SIG-M5 treated with dmso at 0.1 percent for 504 hours (cell line): ENCODE data around the gene FGFRL1.
"Not testable (repeated sequence)": the region's sequence is repeated elsewhere in the genome, so short reads cannot be mapped to it uniquely, and the experiment has no call there.

Experiments used
- DNase-seq: peaks from one replicate; lab custom pipeline; 2025; ENCODE audit not compliant: unreplicated experiment; lab: John Stamatoyannopoulos, UW

The FGFRL1 gene

GRCh38 chr4:1048773-1049590 lies 37.6 kb downstream of the FGFRL1 start:
- DNase-seq: no peak

- DNase-seq: no peak
Measured at GRCh38 chr4:1049591-1049905, 38.1 kb downstream of the FGFRL1 start.

DNA sequence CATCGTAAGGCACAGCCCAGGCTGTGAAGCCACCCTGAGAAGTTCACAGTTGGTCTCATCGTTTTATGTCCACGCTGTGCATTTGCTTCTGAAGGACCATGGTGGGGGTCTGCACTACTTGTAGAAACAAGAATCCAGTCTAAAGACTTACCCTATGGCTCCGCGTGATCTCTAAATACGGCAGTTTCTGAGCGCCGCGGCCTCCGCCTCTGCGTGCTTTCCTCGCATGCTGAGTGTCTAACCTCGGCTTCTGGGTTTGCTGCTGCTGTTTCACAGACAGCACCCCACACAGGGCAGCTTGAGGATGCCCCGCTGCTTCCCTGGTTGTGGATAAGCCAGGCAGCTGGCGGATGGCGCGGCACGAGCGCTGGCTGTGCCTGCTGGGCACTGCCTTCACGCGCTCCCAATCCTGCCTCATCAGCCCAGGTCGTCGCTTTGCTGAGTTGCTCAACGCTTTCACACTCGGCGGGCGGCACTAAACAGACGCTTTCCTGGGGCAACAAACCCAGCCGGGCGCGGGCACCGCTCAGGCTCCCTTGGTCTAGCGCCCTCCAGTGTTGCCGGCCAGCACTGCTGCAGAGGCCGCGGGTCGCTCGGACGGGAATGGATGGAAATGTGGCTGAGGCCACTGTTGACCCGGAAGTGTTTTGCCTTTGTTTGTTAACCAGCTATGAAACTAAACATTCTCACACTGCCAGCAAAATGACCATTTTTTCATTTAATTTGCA lies 39.2 kb downstream of the FGFRL1 start:
- no peak for DNase-seq

DNA sequence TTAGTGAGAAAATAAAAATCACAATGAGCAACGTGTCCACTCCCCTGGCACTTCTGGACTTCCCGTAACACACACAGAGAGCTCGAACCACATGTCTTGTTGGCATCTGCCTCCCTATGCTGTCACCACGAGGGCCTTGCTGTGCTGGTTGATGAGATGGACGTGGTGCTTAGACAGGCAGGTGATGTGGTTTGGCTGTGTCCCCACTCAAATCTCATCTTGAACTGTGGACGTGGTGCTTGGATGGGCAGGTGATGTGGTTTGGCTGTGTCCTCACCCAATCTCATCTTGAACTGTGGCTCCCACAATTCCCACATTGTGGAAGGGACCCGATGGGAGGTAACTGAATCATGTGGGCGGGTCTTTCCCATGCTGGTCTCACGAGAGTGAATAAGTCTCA lies 40.0 kb downstream of the FGFRL1 start:
- no peak for DNase-seq

DNA sequence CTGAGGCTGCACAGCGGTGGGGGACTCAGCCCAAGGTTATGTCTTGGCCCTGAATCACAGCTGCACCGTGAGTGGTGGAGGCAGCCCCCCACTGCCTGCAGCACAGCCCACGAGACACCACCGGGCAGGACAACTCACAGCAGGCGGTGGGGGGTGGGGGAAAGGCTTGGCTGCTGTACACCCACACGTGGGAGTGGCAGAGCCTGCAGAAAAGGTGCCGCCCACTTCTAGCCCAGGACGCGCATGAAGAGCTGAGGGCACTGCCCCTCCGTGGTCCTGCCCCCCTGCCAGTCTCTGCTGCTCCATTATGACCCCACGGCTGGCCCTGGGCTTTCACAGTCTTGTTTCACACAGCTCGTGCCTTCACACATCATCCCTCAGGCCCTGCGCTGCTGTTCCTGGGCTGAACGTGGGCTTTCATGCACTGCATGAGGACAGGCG lies 40.8 kb downstream of the FGFRL1 start:
- DNase-seq: no peak

GRCh38 chr4:1053080-1053661 lies 41.7 kb downstream of the FGFRL1 start:
- no peak for DNase-seq

GRCh38 chr4:1053891-1054290 lies 42.5 kb downstream of the FGFRL1 start:
- not testable (repeated sequence) for DNase-seq

DNA sequence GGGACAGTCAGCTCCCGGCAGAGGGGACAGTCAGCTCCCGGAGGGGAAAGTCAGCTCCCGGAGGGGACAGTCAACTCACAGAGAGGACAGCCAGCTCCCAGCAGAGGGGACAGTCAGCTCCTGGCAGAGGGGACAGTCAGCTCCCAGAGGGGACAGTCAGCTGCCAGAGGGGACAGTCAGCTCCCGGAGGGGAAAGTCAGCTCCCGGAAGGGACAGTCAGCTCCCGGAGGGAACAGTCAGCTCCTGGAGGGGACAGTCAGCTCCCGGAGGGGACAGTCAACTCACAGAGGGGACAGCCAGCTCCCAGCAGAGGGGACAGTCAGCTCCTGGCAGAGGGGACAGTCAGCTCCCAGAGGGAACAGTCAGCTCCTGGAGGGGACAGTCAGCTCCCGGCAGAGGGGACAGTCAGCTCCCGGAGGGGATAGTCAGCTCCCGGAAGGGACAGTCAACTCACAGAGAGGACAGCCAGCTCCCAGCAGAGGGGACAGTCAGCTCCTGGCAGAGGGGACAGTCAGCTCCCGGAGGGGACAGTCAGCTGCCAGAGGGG lies 43.3 kb downstream of the FGFRL1 start:
- DNase-seq: not testable (repeated sequence)

DNA sequence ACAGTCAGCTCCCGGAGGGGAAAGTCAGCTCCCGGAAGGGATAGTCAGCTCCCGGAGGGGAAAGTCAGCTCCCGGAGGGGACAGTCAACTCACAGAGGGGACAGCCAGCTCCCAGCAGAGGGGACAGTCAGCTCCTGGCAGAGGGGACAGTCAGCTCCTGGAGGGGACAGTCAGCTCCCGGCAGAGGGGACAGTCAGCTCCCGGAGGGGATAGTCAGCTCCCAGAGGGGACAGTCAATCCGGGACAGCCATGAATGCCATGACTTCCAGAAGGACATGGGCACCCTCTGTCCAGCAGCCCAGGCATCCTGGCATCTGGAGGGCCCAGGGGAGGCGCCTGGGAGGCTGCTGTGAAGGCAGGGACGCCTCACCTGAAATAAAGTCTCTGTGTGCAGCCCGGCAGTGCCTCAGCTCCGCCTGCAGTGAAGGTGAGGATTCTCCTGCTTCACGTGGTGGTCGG lies 43.8 kb downstream of the FGFRL1 start:
- DNase-seq: not testable (repeated sequence)

DNA sequence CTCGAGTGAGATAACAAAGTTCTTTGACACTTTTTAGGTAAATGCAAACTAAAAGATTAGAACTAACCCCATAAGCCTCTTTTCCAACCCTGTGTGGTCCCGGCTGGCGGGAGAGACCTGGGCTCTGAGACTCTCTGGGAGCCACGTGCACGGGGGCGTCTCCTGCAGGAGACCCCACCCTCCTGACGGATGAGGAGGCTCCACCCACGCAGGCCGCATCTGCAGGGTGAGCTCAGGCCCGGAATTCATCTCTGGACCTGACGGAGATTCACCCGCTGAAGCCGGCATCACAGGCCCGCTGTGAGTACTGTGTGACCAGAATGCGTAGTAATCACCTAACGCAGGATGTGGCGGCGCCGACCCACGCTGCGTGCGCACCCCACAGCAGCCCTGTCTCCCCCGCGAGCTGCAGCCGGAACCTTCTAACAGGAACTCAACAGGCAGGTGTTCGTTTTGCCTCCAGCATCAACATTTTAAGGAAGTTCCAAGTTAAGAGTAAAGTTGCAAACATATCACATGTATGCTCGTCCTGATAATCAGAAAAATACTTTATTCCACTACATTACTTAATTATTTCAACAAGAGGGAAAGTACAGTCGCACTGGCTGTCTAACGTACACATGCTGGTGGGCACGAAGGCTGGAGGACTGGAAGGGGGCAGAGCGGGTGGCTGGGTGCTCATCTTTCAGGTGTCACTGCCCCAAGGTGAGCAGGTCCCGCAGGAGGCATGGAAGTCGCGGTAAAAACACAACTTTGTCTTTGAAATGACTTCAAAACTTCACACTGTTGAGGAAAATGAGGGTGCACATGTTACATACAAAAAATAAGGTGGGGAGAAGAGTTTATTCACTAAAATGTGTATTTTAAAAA lies 44.5 kb downstream of the FGFRL1 start:
- DNase-seq: no peak

GRCh38 chr4:1056671-1057402 lies 45.4 kb downstream of the FGFRL1 start:
- no peak for DNase-seq

DNA sequence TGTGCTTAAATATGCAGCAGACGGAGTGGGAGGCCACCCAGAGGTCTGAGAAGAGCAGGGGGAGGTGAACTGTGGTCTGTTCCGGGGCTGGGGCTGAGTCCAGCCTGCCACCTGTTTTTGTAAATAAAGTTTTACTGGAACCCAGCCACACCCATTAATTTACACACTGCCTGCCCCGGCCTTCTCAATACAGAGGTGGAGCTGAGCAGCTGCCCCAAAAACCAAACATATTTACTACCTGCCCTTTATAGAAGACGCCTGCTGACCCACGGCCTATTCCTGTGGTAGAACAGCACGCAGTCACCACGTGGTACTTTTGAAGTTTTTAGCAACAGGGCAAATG lies 45.9 kb downstream of the FGFRL1 start:
- DNase-seq: no peak

DNA sequence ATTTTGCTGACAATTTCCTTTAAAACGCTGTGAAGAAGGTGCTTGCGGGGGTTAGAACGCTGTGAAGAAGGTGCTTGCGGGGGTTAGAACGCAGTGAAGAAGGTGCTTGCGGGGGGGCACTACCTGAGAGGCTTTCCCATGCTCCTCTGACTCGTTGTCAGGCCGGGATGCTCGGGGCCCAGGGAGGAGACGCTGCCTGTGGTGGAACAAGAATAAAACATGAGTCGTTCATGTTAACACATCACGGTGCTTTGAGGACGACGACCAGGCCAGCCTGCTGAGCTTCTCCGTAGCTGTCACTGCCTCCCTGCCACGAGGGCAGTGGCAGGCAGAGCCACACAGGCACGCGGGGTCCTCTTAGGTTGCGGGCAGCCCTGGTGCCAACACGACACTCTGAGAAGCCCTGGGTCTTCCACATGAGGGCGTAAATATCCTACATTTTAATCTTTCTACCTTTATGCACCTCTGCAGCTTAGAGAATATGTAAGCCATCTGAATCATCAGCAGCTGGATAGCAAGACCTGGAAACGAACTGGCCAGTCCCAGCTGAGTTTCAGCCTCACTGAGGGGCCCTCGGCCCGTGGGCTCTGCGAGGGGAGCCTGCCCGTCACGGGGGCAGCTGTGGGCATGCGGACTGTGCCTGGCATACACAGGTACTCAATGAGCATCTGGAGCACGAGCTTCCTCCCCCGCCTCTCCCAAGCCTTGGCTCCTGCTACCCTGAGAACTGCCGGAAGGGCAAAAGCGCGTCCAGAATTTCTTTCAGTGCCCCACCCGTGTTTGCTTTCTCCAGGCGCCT lies 47.0 kb downstream of the FGFRL1 start:
- DNase-seq: no peak

DNA sequence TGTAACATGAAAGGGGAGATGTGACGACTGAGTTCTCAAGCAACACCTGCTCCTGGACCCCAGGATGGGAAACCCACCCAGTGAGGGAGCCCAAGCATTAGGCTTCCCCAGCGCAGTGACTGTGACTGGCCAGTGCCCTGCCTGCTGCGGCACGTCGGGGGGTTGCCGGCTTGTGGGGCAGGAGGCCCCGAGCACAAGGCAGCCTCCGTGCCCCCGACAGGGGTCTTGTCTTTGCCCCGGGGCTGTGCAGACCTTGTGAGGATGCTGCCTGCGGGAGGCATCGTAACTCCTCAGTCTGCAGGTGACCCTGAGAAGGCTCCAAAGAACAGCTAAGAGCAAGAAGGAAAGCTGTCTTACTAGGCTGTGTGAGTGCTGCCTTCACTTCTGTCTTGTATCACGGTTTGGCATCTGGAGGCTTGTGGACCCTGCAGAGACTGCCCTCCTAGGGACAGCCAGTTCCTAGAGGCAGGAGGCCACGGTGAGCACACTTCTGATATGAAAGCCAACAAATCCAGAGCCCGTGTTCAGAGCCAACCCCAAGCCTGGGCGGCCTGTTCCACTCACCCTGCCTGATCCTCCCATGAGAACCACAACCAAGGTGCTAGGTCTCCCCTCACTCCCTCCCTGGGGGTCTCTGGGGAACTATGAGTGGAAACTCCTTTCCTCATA lies 47.7 kb downstream of the FGFRL1 start:
- no peak for DNase-seq

- no peak for DNase-seq
Measured at GRCh38 chr4:1060121-1060520, 48.7 kb downstream of the FGFRL1 start.

GRCh38 chr4:1060621-1061020 lies 49.2 kb downstream of the FGFRL1 start:
- no peak for DNase-seq

GRCh38 chr4:1061056-1061700 lies 49.8 kb downstream of the FGFRL1 start:
- no peak for DNase-seq

DNA sequence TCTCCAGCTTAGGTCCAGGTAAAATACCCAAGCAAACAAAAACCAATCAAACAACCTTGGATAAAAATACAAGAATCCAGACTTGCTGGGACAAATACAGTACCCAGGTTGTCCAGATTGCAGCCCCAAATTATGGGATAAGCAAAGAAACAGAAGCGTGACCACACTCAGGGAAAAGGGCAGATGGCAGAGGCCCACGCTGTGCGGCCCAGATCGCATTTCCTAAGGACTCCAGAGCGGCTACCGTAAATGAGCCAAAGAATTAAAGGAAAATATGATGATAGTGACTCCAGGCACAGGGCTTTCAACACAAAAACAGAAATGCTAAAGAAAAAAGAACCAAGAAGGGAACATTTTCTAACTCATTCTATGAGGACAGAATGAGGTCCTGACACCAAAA lies 50.3 kb downstream of the FGFRL1 start:
- no peak for DNase-seq
